MM.1S (cell line): ENCODE results near the gene SNTG2.

Experiments
- DNase-seq: peaks from one replicate; pipeline ENCODE4 v3.0.0-alpha.2; 2015
- H2AFZ ChIP-seq: fragments of 300-600 bp; sonication (generic); 2 replicates; pipeline ENCODE4 v1.6.0; 2016; ENCODE audit warnings: antibody characterized with exemption, low read length
- H3F3A ChIP-seq: fragments of 300-600 bp; sonication (generic); 2 replicates; pipeline ENCODE4 v1.6.1; 2016; ENCODE audit warnings: mild to moderate bottlenecking, antibody characterized with exemption, low read length, moderate library complexity, mixed read lengths; ENCODE audit not compliant: insufficient read depth
- H3K27ac ChIP-seq: fragments of 300-600 bp; sonication (generic); 2 replicates; pipeline ENCODE4 v1.5.1; 2016; ENCODE audit warnings: mild to moderate bottlenecking, low read length
- H3K27me3 ChIP-seq: fragments of 300-600 bp; sonication (generic); replicated peaks from 2 replicates; pipeline ENCODE4 v1.6.0; 2016; ENCODE audit warnings: low read length; ENCODE audit not compliant: insufficient read depth
- H3K36me3 ChIP-seq: fragments of 300-600 bp; sonication (generic); replicated peaks from 2 replicates; pipeline ENCODE4 v1.6.1; 2016; ENCODE audit warnings: mild to moderate bottlenecking, low read length, mixed read lengths; ENCODE audit not compliant: insufficient read depth
- H3K4me1 ChIP-seq: fragments of 300-600 bp; sonication (generic); 2 replicates; pipeline ENCODE4 v1.6.1; 2016; ENCODE audit warnings: low read length, mixed read lengths
- H3K4me2 ChIP-seq: fragments of 300-600 bp; sonication (generic); 2 replicates; pipeline ENCODE4 v1.6.0; 2016; ENCODE audit warnings: low read depth, low read length
- H3K4me3 ChIP-seq: fragments of 300-600 bp; sonication (generic); 2 replicates; pipeline ENCODE4 v1.5.1; 2016; ENCODE audit warnings: low read length, mixed read lengths
- H3K79me2 ChIP-seq: fragments of 300-600 bp; sonication (generic); 2 replicates; pipeline ENCODE4 v1.6.1; 2016; ENCODE audit warnings: mixed run types, low read length, mixed read lengths
- H3K9ac ChIP-seq: fragments of 300-600 bp; sonication (generic); 2 replicates; pipeline ENCODE4 v1.6.1; 2016; ENCODE audit warnings: low read length, mixed read lengths
- H3K9me2 ChIP-seq: fragments of 300-600 bp; sonication (generic); replicated peaks from 2 replicates; pipeline ENCODE4 v1.6.1; 2016; ENCODE audit warnings: mild to moderate bottlenecking, low read length, mixed read lengths; ENCODE audit not compliant: insufficient read depth
- H3K9me3 ChIP-seq: fragments of 300-600 bp; sonication (generic); replicated peaks from 2 replicates; pipeline ENCODE4 v1.6.1; 2016; ENCODE audit warnings: mild to moderate bottlenecking, low read length, mixed read lengths; ENCODE audit not compliant: insufficient read depth
- H4K20me1 ChIP-seq: fragments of 300-600 bp; sonication (generic); 2 replicates; pipeline ENCODE4 v1.6.1; 2016; ENCODE audit warnings: mild to moderate bottlenecking, low read length, moderate library complexity, mixed read lengths; ENCODE audit not compliant: insufficient read depth
- EZH2 ChIP-seq: fragments of 300-600 bp; sonication (generic); optimal IDR thresholded peaks from 2 replicates; pipeline ENCODE3; 2017; ENCODE audit warnings: low read depth, mild to moderate bottlenecking, antibody characterized with exemption, low read length, mixed read lengths
- EZH2phosphoT487 ChIP-seq: fragments of 300-600 bp; sonication (generic); IDR thresholded peaks from 2 replicates; pipeline ENCODE4 v1.6.1; 2018; ENCODE audit warnings: antibody characterized with exemption, low read length
- TF ChIP-seq, protein P1 (sequence below): fragments of 300-600 bp; sonication (generic); IDR thresholded peaks from 2 replicates; pipeline ENCODE4 v1.5.1; 2016; ENCODE audit warnings: antibody characterized with exemption, low read length, mixed read lengths

Gene SNTG2

DNA sequence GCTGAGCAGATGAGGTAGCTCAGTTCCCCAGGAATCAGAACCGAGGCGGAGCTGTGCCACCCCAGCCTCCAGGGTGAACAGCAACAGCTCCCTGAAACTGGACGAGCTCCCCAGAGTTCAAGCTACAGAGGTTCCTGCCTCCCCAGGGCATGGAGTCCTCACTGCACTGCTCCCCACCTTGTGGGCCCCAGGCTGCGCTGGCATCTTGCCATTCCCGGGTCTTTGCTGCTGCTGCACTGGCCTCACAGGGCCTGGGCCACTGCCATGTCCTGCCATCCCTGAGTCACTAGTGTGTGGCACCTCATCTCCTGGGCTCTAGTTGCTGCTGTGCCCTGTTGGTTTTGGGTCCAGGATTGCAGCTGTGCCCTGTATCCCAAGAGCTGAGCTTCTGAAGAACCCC is 166.9 kb downstream of the SNTG2 start:
- DNase-seq = no peak
- H3K27ac ChIP-seq = no peak overlapping the region
- no peak for TF ChIP-seq EZH2
- TF ChIP-seq, protein P1, sequence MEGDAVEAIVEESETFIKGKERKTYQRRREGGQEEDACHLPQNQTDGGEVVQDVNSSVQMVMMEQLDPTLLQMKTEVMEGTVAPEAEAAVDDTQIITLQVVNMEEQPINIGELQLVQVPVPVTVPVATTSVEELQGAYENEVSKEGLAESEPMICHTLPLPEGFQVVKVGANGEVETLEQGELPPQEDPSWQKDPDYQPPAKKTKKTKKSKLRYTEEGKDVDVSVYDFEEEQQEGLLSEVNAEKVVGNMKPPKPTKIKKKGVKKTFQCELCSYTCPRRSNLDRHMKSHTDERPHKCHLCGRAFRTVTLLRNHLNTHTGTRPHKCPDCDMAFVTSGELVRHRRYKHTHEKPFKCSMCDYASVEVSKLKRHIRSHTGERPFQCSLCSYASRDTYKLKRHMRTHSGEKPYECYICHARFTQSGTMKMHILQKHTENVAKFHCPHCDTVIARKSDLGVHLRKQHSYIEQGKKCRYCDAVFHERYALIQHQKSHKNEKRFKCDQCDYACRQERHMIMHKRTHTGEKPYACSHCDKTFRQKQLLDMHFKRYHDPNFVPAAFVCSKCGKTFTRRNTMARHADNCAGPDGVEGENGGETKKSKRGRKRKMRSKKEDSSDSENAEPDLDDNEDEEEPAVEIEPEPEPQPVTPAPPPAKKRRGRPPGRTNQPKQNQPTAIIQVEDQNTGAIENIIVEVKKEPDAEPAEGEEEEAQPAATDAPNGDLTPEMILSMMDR = no peak
- no peak for TF ChIP-seq EZH2phosphoT487

DNA sequence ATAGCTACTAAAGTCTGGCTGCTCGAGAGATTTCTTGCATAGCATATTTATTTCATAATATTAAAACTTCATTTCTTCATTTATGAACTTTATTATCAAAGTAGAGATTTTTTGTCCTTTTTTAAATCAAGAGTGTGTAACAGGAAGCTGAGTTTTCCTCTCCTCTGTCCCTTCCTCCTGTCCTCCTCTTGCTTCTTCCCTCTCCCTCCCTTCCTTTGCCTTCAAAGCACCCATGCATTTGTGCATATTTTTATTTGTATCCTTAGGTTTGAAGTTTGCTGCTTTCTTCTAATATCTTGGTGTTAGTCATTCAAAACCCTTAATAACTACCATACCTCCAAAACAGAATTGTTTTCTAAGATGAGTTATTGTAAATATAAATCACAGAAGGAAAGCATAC is 174.6 kb downstream of the SNTG2 start:
- no peaks in the 10 kb centered on the region for H3K9me2 ChIP-seq
- no peaks in the 10 kb centered on the region for H3K9me3 ChIP-seq
- no peak for DNase-seq
- H2AFZ ChIP-seq = no peak overlapping the region
- no peak overlapping the region for H3K27ac ChIP-seq
- H3K36me3 ChIP-seq = no peaks in the 10 kb centered on the region
- no peak overlapping the region for H3K9ac ChIP-seq
- H3K4me1 ChIP-seq = no peaks in the 10 kb centered on the region
- H3K4me2 ChIP-seq = no peak overlapping the region
- H4K20me1 ChIP-seq = no peaks in the 10 kb centered on the region; the same call in 1 of the 2 replicates
- H3F3A ChIP-seq = no peaks in the 10 kb centered on the region
- TF ChIP-seq, protein P1 = no peak
- no peak for TF ChIP-seq EZH2phosphoT487
- no peak for TF ChIP-seq EZH2
- no peak overlapping the region for H3K4me3 ChIP-seq
- H3K79me2 ChIP-seq = no peaks in the 10 kb centered on the region
- H3K27me3 ChIP-seq = no peaks in the 10 kb centered on the region

More for the DNA sequence above, 166.9 kb downstream of the SNTG2 start:
- no peak overlapping the region for H3K4me2 ChIP-seq
- no peaks in the 10 kb centered on the region for H3K9me3 ChIP-seq
- H3F3A ChIP-seq = no peaks in the 10 kb centered on the region
- H3K27me3 ChIP-seq = no peaks in the 10 kb centered on the region
- no peak overlapping the region for H2AFZ ChIP-seq
- no peaks in the 10 kb centered on the region for H3K4me1 ChIP-seq
- no peaks in the 10 kb centered on the region for H3K36me3 ChIP-seq
- no peaks in the 10 kb centered on the region for H3K79me2 ChIP-seq
- H3K9me2 ChIP-seq = no peaks in the 10 kb centered on the region
- no peak overlapping the region for H3K4me3 ChIP-seq
- H3K9ac ChIP-seq = no peak overlapping the region
- H4K20me1 ChIP-seq = no peaks in the 10 kb centered on the region

DNA sequence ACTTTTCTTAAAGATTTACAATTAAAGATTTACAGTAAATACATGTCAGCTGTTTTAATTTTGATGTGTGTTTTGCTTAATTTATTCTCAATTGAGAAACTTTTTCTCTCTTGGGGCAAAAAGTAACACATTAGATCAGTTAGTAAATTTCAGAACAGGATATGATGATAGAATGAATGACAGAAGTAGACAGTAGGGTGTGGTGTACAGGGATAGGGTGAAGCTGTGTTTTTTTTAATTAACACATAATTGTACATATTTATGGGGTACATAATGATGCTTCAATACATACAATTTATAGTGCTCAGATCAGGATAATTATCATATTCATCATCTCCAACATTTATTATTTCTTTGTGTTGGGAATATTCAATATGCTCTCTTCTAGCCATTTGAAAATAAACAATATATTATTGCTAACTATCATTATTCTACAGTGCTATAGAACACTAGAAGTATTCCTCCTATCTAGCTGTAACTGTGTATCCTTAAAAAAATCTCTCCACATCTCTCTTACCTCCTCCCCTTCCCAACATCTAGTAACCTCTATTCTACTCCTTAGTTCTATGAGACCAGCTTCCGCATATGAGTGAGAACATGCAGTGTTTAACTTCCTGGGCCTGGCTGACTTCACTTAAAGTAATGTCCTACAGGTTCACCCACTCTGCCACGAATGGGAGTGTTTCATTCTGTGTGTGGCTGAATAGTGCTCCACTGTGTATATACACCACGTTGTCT is 175.2 kb downstream of the SNTG2 start:
- TF ChIP-seq, protein P1 = no peak
- TF ChIP-seq EZH2phosphoT487 = no peak
- no peak for TF ChIP-seq EZH2
- H3K4me3 ChIP-seq = no peak overlapping the region
- H3K36me3 ChIP-seq = no peaks in the 10 kb centered on the region
- H3K79me2 ChIP-seq = no peaks in the 10 kb centered on the region
- no peaks in the 10 kb centered on the region for H3K27me3 ChIP-seq
- no peaks in the 10 kb centered on the region for H3K9me3 ChIP-seq
- no peak for DNase-seq
- H3K4me1 ChIP-seq = no peaks in the 10 kb centered on the region
- no peak overlapping the region for H3K27ac ChIP-seq
- H4K20me1 ChIP-seq = no peaks in the 10 kb centered on the region; the same call in 1 of the 2 replicates
- H3K9me2 ChIP-seq = no peaks in the 10 kb centered on the region
- H3K9ac ChIP-seq = no peak overlapping the region
- H3K4me2 ChIP-seq = no peak overlapping the region
- H2AFZ ChIP-seq = no peak overlapping the region
- no peaks in the 10 kb centered on the region for H3F3A ChIP-seq
